Measurements from ENCODE around the gene MEOX1.

The MEOX1 gene

GRCh38 chr17:43652124-43652480, 9.6 kb downstream of the MEOX1 start:
- no peak for DNase-seq

- DNase-seq, result no peak
Observed at GRCh38 chr17:43650471-43650870, 11.3 kb downstream of the MEOX1 start.

GRCh38 chr17:43648916-43649315, 12.8 kb downstream of the MEOX1 start:
- DNase-seq, result no peak

- DNase-seq, result no peak
Observed at GRCh38 chr17:43645765-43646481, 15.8 kb downstream of the MEOX1 start.

GRCh38 chr17:43645450-43645764, 16.3 kb downstream of the MEOX1 start:
- DNase-seq, result no peak

GRCh38 chr17:43644081-43644480, 17.6 kb downstream of the MEOX1 start:
- no peak for DNase-seq

GRCh38 chr17:43641416-43641815, 20.3 kb downstream of the MEOX1 start:
- no peak for DNase-seq

- no peak for DNase-seq
Observed at GRCh38 chr17:43640491-43641252, 21.1 kb downstream of the MEOX1 start.

GRCh38 chr17:43637563-43638323, 24.0 kb downstream of the MEOX1 start:
- DNase-seq, result no peak

GRCh38 chr17:43636426-43636825, 25.3 kb downstream of the MEOX1 start:
- DNase-seq, result no peak

- no peak for DNase-seq
Observed at GRCh38 chr17:43634591-43635125, 27.1 kb downstream of the MEOX1 start.

- DNase-seq, result no peak
Observed at GRCh38 chr17:43632221-43632620, 29.5 kb downstream of the MEOX1 start.

- DNase-seq, result peak; percentile 59
Observed at GRCh38 chr17:43631429-43631828, 30.3 kb downstream of the MEOX1 start.

- DNase-seq, result no peak
Observed at GRCh38 chr17:43628089-43628650, 33.6 kb downstream of the MEOX1 start.

GRCh38 chr17:43627653-43628052, 34.1 kb downstream of the MEOX1 start:
- DNase-seq, result no peak

- no peak for DNase-seq
Observed at GRCh38 chr17:43626023-43626422, 35.7 kb downstream of the MEOX1 start.

GRCh38 chr17:43625606-43626005, 36.1 kb downstream of the MEOX1 start:
- DNase-seq, result no peak

GRCh38 chr17:43620581-43620980, 41.1 kb downstream of the MEOX1 start:
- no peak for DNase-seq

- no peak for DNase-seq
Observed at GRCh38 chr17:43620147-43620546, 41.6 kb downstream of the MEOX1 start.

- no peak for DNase-seq
Observed at GRCh38 chr17:43619705-43620104, 42.0 kb downstream of the MEOX1 start.

GRCh38 chr17:43618276-43618675, 43.4 kb downstream of the MEOX1 start:
- no peak for DNase-seq

- DNase-seq, result no peak
Observed at GRCh38 chr17:43616852-43617251, 44.9 kb downstream of the MEOX1 start.

- DNase-seq, result no peak
Observed at GRCh38 chr17:43616421-43616820, 45.3 kb downstream of the MEOX1 start.

GRCh38 chr17:43616029-43616351, 45.7 kb downstream of the MEOX1 start:
- DNase-seq, result no peak
